SK-N-MC (cell line): ENCODE data around the gene RCC2.

Experiments used
- EZH2 ChIP-seq: fragments of 200-600 bp; sonication (generic); IDR thresholded peaks from one replicate; pipeline ENCODE4 v1.6.1; 2017; ENCODE audit warnings: antibody characterized with exemption
- POLR2AphosphoS5 ChIP-seq: IDR thresholded peaks from 2 replicates; pipeline ENCODE4 v1.6.1; 2012; ENCODE audit warnings: mild to moderate bottlenecking, low read depth, low read length, borderline replicate concordance

GRCh38 chr1:17433261-17433660 is 6.2 kb downstream of the RCC2 start:
- no peak for TF ChIP-seq POLR2AphosphoS5
- no peak for TF ChIP-seq EZH2
